Esophagus muscularis mucosa (tissue), 4 donors: ENCODE data around the gene OTOG.

Experiments
- CTCF ChIP-seq, 3 experiments: fragments of 200-600 bp in 2 of 3; fragments of 450-650 bp in 1 of 3; sonication (generic) in 2 of 3; IDR thresholded peaks; one replicate each; pipeline ENCODE4 v1.5.1; 2017 to 2019; ENCODE audit warnings: antibody characterized with exemption in 3 of 3, mild to moderate bottlenecking in 2 of 3, moderate library complexity in 1 of 3
- EP300 ChIP-seq: sonication (generic); formaldehyde crosslinking; IDR thresholded peaks from one replicate; pipeline ENCODE4 v1.6.1; 2017; ENCODE audit warnings: antibody characterized with exemption
- POLR2A ChIP-seq: fragments of 450-650 bp; IDR thresholded peaks from one replicate; pipeline ENCODE4 v1.6.1; 2017; ENCODE audit warnings: antibody characterized with exemption, moderate library complexity, mild to moderate bottlenecking, low read depth
- POLR2AphosphoS5 ChIP-seq, 2 donors: sonication (generic); formaldehyde crosslinking; IDR thresholded peaks; one replicate each; pipeline ENCODE4 v1.6.1; 2017; ENCODE audit warnings: antibody characterized with exemption in 2 of 2

GRCh38 chr11:17568944-17569343 lies 21.9 kb downstream of the OTOG start:
- TF ChIP-seq POLR2A (no peak), POLR2AphosphoS5 (IDR thresholded peaks at IDR 0.05) (no peak), CTCF (IDR thresholded peaks at IDR 0.05) (no peak), EP300 (no peak)
